ENCODE results near the gene RHCE. TPM values are rescaled to one million over a fixed set of nuclear protein-coding genes. Genes with fewer than 3 reads are reported as not detected.

Gene RHCE
- total and polyA plus RNA-seq, 4 donors, result 0.42 to 89.9 (median 0.69) TPM

- TF ChIP-seq, protein P1, sequence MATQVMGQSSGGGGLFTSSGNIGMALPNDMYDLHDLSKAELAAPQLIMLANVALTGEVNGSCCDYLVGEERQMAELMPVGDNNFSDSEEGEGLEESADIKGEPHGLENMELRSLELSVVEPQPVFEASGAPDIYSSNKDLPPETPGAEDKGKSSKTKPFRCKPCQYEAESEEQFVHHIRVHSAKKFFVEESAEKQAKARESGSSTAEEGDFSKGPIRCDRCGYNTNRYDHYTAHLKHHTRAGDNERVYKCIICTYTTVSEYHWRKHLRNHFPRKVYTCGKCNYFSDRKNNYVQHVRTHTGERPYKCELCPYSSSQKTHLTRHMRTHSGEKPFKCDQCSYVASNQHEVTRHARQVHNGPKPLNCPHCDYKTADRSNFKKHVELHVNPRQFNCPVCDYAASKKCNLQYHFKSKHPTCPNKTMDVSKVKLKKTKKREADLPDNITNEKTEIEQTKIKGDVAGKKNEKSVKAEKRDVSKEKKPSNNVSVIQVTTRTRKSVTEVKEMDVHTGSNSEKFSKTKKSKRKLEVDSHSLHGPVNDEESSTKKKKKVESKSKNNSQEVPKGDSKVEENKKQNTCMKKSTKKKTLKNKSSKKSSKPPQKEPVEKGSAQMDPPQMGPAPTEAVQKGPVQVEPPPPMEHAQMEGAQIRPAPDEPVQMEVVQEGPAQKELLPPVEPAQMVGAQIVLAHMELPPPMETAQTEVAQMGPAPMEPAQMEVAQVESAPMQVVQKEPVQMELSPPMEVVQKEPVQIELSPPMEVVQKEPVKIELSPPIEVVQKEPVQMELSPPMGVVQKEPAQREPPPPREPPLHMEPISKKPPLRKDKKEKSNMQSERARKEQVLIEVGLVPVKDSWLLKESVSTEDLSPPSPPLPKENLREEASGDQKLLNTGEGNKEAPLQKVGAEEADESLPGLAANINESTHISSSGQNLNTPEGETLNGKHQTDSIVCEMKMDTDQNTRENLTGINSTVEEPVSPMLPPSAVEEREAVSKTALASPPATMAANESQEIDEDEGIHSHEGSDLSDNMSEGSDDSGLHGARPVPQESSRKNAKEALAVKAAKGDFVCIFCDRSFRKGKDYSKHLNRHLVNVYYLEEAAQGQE (IDR thresholded peaks at IDR 0.05), result no peak
- TF ChIP-seq NR2F2 (IDR thresholded peaks at IDR 0.05), result no peak
Observed at GRCh38 chr1:25361901-25362300, 58.7 kb downstream of the RHCE start (continued).

DNA sequence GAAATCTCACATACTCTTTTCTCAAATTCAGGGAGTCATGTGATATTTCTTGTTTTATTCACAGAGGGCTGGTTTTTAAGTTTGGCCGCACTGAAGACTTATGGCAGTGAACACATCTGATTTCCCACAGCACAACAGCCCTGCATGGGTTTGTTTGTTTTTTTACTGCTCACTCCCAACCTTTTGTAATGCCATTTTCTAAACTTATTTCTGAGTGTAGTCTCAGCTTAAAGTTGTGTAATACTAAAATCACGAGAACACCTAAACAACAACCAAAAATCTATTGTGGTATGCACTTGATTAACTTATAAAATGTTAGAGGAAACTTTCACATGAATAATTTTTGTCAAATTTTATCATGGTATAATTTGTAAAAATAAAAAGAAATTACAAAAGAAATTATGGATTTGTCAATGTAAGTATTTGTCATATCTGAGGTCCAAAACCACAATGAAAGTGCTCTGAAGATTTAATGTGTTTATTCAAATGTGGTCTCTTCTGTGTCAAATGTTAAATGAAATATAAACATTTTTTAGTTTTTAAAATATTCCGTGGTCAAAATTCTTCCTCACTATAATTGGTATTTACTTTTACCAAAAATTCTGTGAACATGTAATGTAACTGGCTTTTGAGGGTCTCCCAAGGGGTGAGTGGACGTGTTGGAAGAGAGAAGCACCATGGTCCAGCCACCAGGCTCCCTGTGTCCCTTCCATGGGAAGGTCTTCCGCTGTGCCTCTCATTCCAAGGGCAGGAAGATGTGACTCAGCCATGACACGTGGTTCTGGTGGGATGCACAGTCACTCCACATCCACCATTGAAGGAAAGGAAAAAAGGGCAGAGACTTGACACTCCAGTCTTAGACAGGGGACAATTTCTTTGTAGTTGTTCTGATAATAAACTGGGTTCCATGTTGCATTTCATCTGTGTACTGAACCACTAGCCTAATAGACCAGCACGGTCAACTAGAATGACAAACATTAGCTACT is 59.7 kb downstream of the RHCE start:
- no peak for DNase-seq (ENCODE audit: low spot score)
- peaks cover 0 to 15% (median 4%) of the 10 kb centered on the region in 4 donors for H3K36me3 ChIP-seq (ENCODE audit: control insufficient read depth in 4 of 4, insufficient read depth in 3 of 4, low read depth in 1 of 4, low read length in 3 of 4)
- 88% methylated on average over 7 of the region's 7 CpGs for WGBS

DNA sequence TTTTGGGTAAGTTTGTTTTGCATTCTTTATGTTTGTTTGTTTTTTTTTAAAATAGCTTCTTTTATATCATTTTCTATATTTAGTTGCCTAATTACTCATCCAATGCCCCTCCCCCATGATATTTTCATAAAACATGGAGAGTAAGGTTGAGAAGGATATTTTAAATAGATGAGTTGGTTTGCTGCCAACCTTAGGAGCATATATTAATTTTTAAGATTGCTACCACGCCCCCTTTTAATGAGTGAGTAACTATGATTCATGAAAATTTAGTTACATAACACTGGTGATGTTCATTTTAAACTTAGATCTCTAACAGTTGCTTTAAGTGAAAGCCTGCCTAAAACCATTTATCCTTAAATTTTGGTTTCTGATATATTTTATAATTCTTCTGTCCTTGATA is 63.8 kb downstream of the RHCE start:
- H3K27ac ChIP-seq (ENCODE audit: low read depth in 1 of 2, low read length in 2 of 2), result no peak overlapping the region

More for the DNA sequence above, 59.7 kb downstream of the RHCE start:
- no peaks in the 10 kb centered on the region for H3K9me3 ChIP-seq (ENCODE audit: control insufficient read depth in 4 of 4, low read length in 3 of 4)
- H3K27me3 ChIP-seq (ENCODE audit: control insufficient read depth in 4 of 4, insufficient read depth in 4 of 4, low read length in 3 of 4), result no peaks in the 10 kb centered on the region
- H3K4me3 ChIP-seq (ENCODE audit: low read depth in 1 of 3, low read length in 3 of 3), result no peak overlapping the region
- H3K27ac ChIP-seq (ENCODE audit: low read depth in 1 of 2, low read length in 2 of 2), result peak overlapping the region in 1 of 2 donors; percentile 46
- TF ChIP-seq CTCF (IDR thresholded peaks at IDR 0.05; ENCODE audit: low read depth, low read length, missing input control) (no peak), FOXA1 (IDR thresholded peaks at IDR 0.05) (no peak), TAF1 (conservative IDR thresholded peaks at IDR 0.05) (no peak), JUND (IDR thresholded peaks at IDR 0.05) (no peak)
- TF ChIP-seq, protein P2, sequence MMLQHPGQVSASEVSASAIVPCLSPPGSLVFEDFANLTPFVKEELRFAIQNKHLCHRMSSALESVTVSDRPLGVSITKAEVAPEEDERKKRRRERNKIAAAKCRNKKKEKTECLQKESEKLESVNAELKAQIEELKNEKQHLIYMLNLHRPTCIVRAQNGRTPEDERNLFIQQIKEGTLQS (IDR thresholded peaks at IDR 0.05), result no peak
- no peak overlapping the region for H3K9ac ChIP-seq (ENCODE audit: low read depth in 1 of 2, low read length in 2 of 2)
- peaks cover 3 to 13% (median 10%) of the 10 kb centered on the region in 4 donors for H3K4me1 ChIP-seq (ENCODE audit: control insufficient read depth in 4 of 4, insufficient read depth in 4 of 4, low read length in 3 of 4)

More for the DNA sequence above, 63.8 kb downstream of the RHCE start:
- Histone ChIP-seq H3K9me3 (ENCODE audit: control insufficient read depth in 4 of 4, low read length in 3 of 4) (no peaks in the 10 kb centered on the region), H3K4me3 (ENCODE audit: low read depth in 1 of 3, low read length in 3 of 3) (no peak overlapping the region), H3K36me3 (ENCODE audit: control insufficient read depth in 4 of 4, insufficient read depth in 3 of 4, low read depth in 1 of 4, low read length in 3 of 4) (peaks cover 4 to 25% (median 7%) of the 10 kb centered on the region in 4 donors), H3K27me3 (ENCODE audit: control insufficient read depth in 4 of 4, insufficient read depth in 4 of 4, low read length in 3 of 4) (no peaks in the 10 kb centered on the region), H3K9ac (ENCODE audit: low read depth in 1 of 2, low read length in 2 of 2) (no peak overlapping the region), H3K4me1 (ENCODE audit: control insufficient read depth in 4 of 4, insufficient read depth in 4 of 4, low read length in 3 of 4) (peaks cover 4 to 19% (median 11%) of the 10 kb centered on the region in 4 donors)
- no peak for DNase-seq (ENCODE audit: low spot score)
- TF ChIP-seq HNF4G (IDR thresholded peaks at IDR 0.05), result no peak
- TF ChIP-seq, protein P3, sequence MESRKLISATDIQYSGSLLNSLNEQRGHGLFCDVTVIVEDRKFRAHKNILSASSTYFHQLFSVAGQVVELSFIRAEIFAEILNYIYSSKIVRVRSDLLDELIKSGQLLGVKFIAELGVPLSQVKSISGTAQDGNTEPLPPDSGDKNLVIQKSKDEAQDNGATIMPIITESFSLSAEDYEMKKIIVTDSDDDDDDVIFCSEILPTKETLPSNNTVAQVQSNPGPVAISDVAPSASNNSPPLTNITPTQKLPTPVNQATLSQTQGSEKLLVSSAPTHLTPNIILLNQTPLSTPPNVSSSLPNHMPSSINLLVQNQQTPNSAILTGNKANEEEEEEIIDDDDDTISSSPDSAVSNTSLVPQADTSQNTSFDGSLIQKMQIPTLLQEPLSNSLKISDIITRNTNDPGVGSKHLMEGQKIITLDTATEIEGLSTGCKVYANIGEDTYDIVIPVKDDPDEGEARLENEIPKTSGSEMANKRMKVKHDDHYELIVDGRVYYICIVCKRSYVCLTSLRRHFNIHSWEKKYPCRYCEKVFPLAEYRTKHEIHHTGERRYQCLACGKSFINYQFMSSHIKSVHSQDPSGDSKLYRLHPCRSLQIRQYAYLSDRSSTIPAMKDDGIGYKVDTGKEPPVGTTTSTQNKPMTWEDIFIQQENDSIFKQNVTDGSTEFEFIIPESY (IDR thresholded peaks at IDR 0.05), result no peak
- no peak for TF ChIP-seq HNF4A (conservative IDR thresholded peaks at IDR 0.05)
- TF ChIP-seq YY1 (IDR thresholded peaks at IDR 0.05), result no peak
- TF ChIP-seq SP1 (IDR thresholded peaks at IDR 0.05), result no peak
- no peak for TF ChIP-seq RXRA (IDR thresholded peaks at IDR 0.05)
- TF ChIP-seq RAD21 (IDR thresholded peaks at IDR 0.05), result no peak
- TF ChIP-seq, protein P2 (IDR thresholded peaks at IDR 0.05), result no peak
- TF ChIP-seq, protein P1 (IDR thresholded peaks at IDR 0.05), result no peak
- 94% methylated on average over 1 of the region's 1 CpG for WGBS

Data from liver (tissue), 9 donors.